ENCODE measurements around the gene CHAT. TPM values are rescaled to one million over a fixed set of nuclear protein-coding genes. Genes with fewer than 3 reads are reported as not detected.

The CHAT gene
- total and polyA plus RNA-seq, 2 of the 13 experiments (the other 11 are each of a cell fraction or from before 2014, with no cell fraction given) = not detected

DNA sequence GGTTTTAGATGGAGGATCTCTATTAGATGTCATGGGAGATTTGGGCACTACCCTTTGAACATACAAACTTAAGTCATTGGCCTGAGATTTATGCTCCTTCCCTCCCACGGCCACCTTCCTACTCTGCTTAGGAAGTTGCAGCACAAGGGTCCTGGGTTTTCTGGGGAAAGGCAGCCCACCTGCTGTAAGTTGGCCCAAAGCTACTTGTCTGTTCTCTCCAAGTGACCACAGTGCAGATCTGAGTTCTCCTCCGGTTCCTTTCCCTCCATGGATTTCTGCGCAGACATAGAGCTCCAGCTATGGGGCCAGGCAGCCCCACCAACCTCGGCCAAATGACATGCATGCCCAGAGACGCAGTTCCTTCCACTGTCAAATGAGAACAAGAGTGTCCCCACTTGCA lies 52.8 kb downstream of the CHAT start (continued):
- TF ChIP-seq ZNF562 (CRISPR knock-in tag; IDR thresholded peaks at IDR 0.05; ENCODE audit: borderline replicate concordance) = no peak

DNA sequence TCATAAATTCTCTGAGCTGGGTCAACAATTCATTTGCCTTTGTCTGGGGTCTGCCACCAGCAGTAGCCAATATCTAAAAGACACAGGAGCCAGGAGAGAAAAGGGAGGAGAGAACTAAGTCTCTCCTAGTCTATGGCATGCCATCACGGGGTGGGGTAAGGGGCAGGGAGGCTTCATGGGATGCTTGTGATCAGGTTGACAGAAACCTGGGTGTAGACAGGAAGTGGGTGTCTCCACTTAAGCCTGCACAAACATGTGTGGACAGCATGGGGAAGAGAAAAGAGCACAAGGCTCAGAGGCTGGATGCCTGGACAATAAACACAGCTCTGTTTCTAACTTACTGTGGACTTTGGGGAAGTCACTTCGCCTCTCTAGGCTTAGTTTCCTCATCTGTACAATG lies 54.2 kb downstream of the CHAT start:
- in situ Hi-C loops (cut with HindIII; ENCODE audit: extremely low pct_ligation_motif_present, low pct_unique_long_range_greater_than_20kb) (no loop called here), intact Hi-C loops (cut with micrococcal nuclease; ENCODE audit: unreplicated experiment) (no loop called here)
- Histone ChIP-seq H3K27me3 (ENCODE audit: control insufficient read depth in 1 of 2, insufficient read depth in 2 of 2, low read length in 2 of 2) (peaks cover 0 to 10% of the 10 kb centered on the region in 2 experiments; a peak in 3 of 5 replicates), H3K79me2 (ENCODE audit: insufficient read depth, low read length) (no peaks in the 10 kb centered on the region), H3K36me3 (replicated peaks in 1 of 2; ENCODE audit: control insufficient read depth in 1 of 2, insufficient read depth in 2 of 2, low read length in 2 of 2) (no peaks in the 10 kb centered on the region), H3K27ac (ENCODE audit: extremely low read length, insufficient read depth, low read length) (no peak overlapping the region), H3K4me1 (ENCODE audit: insufficient read depth, low read length) (no peaks in the 10 kb centered on the region), H3K9me3 (ENCODE audit: low read length) (no peaks in the 10 kb centered on the region), H3K4me2 (ENCODE audit: low read depth, low read length) (no peak overlapping the region), H2AFZ (ENCODE audit: low read length) (no peak overlapping the region), H3K4me3 (replicated peaks in 1 of 3; ENCODE audit: insufficient read depth in 1 of 3, low read depth in 2 of 3, low read length in 3 of 3) (no peak overlapping the region), H3K9ac (ENCODE audit: insufficient read depth, low read depth, low read length) (no peak overlapping the region), H4K20me1 (ENCODE audit: insufficient read depth, low read length) (no peaks in the 10 kb centered on the region)
- CTCF ChIA-PET (ENCODE audit: low intra/inter-chr PET ratio, low total read pairs) = no interaction called here
- ATAC-seq (no peak), FAIRE-seq (no peak), DNase-seq (ENCODE audit: low spot score) (no peak)
- TF ChIP-seq, protein P1, sequence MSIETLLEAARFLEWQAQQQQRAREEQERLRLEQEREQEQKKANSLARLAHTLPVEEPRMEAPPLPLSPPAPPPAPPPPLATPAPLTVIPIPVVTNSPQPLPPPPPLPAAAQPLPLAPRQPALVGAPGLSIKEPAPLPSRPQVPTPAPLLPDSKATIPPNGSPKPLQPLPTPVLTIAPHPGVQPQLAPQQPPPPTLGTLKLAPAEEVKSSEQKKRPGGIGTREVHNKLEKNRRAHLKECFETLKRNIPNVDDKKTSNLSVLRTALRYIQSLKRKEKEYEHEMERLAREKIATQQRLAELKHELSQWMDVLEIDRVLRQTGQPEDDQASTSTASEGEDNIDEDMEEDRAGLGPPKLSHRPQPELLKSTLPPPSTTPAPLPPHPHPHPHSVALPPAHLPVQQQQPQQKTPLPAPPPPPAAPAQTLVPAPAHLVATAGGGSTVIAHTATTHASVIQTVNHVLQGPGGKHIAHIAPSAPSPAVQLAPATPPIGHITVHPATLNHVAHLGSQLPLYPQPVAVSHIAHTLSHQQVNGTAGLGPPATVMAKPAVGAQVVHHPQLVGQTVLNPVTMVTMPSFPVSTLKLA (IDR thresholded peaks at IDR 0.05) = no peak
- TF ChIP-seq RXRA (CRISPR knock-in tag; IDR thresholded peaks at IDR 0.05) (no peak), ZNF333 (CRISPR knock-in tag; IDR thresholded peaks at IDR 0.05; ENCODE audit: borderline replicate concordance) (no peak), ZKSCAN8 (CRISPR knock-in tag; IDR thresholded peaks at IDR 0.05; ENCODE audit: borderline replicate concordance) (no peak)
- 0% methylated on average over 2 of the region's 2 CpGs for WGBS (ENCODE audit: low lambda C conversion rate)
- BruUV-seq (replicated peaks) = no TSS peak
- POLR2A ChIA-PET = no interaction called here

DNA sequence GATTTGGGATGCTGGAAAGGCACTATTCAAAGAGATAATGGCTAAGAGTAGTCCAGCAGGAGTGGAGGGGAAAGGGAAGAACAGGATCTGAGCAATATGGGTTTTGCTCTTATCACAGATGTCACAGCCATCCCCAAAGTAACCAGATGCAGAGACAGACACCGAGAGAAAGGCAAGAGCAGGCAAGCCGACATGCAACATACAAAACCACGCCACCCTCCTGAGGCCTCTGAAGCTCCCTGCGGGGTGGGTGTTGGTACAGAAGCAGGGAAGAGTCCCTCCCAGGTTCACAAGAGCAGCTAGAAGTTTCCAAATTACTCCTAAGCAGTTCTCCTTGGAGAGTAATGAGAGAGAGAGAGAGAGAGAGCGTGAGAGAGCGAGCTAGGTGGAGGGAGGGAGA lies 54.8 kb downstream of the CHAT start:
- Histone ChIP-seq H3K4me2 (ENCODE audit: low read depth, low read length) (no peak overlapping the region), H3K27ac (ENCODE audit: extremely low read length, insufficient read depth, low read length) (no peak overlapping the region), H3K36me3 (replicated peaks in 1 of 2; ENCODE audit: control insufficient read depth in 1 of 2, insufficient read depth in 2 of 2, low read length in 2 of 2) (no peaks in the 10 kb centered on the region), H3K27me3 (ENCODE audit: control insufficient read depth in 1 of 2, insufficient read depth in 2 of 2, low read length in 2 of 2) (peaks cover 0 to 10% of the 10 kb centered on the region in 2 experiments; a peak in 3 of 5 replicates), H3K4me3 (replicated peaks in 1 of 3; ENCODE audit: insufficient read depth in 1 of 3, low read depth in 2 of 3, low read length in 3 of 3) (no peak overlapping the region), H3K79me2 (ENCODE audit: insufficient read depth, low read length) (no peaks in the 10 kb centered on the region), H3K9me3 (ENCODE audit: low read length) (no peaks in the 10 kb centered on the region), H2AFZ (ENCODE audit: low read length) (no peak overlapping the region), H3K4me1 (ENCODE audit: insufficient read depth, low read length) (no peaks in the 10 kb centered on the region), H3K9ac (ENCODE audit: insufficient read depth, low read depth, low read length) (no peak overlapping the region), H4K20me1 (ENCODE audit: insufficient read depth, low read length) (no peaks in the 10 kb centered on the region)
- intact Hi-C loops (cut with micrococcal nuclease; ENCODE audit: unreplicated experiment) (no loop called here), in situ Hi-C loops (cut with HindIII; ENCODE audit: extremely low pct_ligation_motif_present, low pct_unique_long_range_greater_than_20kb) (no loop called here)
- no peak for ATAC-seq
- no peak for DNase-seq (ENCODE audit: low spot score)
- 3% methylated on average over 6 of the region's 6 CpGs for WGBS (ENCODE audit: low lambda C conversion rate)
- no peak for FAIRE-seq
- no TSS peak for BruUV-seq (replicated peaks)
- ChIA-PET POLR2A (no interaction called here), CTCF (ENCODE audit: low intra/inter-chr PET ratio, low total read pairs) (no interaction called here)
- TF ChIP-seq, protein P2, sequence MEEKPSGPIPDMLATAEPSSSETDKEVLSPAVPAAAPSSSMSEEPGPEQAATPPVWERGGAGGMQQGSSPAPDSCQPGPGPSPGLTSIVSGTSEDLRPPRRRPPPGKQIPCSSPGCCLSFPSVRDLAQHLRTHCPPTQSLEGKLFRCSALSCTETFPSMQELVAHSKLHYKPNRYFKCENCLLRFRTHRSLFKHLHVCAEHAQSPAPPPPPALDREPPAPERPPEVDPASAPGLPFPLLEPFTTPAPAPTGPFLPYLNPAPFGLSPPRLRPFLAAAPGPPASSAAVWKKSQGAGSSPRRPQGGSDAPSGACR (CRISPR knock-in tag; IDR thresholded peaks at IDR 0.05) = no peak
- TF ChIP-seq PAF1 (CRISPR knock-in tag; IDR thresholded peaks at IDR 0.05) (no peak), ZNF234 (CRISPR knock-in tag; conservative IDR thresholded peaks at IDR 0.05) (no peak), CENPX (CRISPR knock-in tag; IDR thresholded peaks at IDR 0.05) (no peak), TSC22D2 (CRISPR knock-in tag; IDR thresholded peaks at IDR 0.05; ENCODE audit: borderline replicate concordance) (no peak), ZNF543 (CRISPR knock-in tag; IDR thresholded peaks at IDR 0.05) (no peak), CC2D1A (CRISPR knock-in tag; IDR thresholded peaks at IDR 0.05) (no peak)
- TF ChIP-seq, protein P3, sequence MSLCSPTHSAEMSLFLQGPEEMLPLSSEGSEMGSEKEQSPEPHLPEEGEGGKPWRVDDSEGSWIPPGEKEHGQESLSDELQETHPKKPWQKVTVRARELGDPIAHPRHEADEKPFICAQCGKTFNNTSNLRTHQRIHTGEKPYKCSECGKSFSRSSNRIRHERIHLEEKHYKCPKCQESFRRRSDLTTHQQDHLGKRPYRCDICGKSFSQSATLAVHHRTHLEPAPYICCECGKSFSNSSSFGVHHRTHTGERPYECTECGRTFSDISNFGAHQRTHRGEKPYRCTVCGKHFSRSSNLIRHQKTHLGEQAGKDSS (CRISPR knock-in tag; IDR thresholded peaks at IDR 0.05; ENCODE audit: borderline replicate concordance, low read depth) = no peak
- TF ChIP-seq, protein P4, sequence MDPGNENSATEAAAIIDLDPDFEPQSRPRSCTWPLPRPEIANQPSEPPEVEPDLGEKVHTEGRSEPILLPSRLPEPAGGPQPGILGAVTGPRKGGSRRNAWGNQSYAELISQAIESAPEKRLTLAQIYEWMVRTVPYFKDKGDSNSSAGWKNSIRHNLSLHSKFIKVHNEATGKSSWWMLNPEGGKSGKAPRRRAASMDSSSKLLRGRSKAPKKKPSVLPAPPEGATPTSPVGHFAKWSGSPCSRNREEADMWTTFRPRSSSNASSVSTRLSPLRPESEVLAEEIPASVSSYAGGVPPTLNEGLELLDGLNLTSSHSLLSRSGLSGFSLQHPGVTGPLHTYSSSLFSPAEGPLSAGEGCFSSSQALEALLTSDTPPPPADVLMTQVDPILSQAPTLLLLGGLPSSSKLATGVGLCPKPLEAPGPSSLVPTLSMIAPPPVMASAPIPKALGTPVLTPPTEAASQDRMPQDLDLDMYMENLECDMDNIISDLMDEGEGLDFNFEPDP (CRISPR knock-in tag; conservative IDR thresholded peaks at IDR 0.05) = no peak

Measured in HepG2 (cell line).